Measurements from ENCODE around the gene WNT9A.

Gene WNT9A

GRCh38 chr1:227934476-227935313, 13.0 kb downstream of the WNT9A start:
- TF ChIP-seq GATA3 (IDR thresholded peaks at IDR 0.05; ENCODE audit: low read depth, low read length): no peak

GRCh38 chr1:227929751-227930472, 17.8 kb downstream of the WNT9A start:
- TF ChIP-seq GATA2 (IDR thresholded peaks at IDR 0.05; ENCODE audit: low read depth, low read length): no peak
- no peak for TF ChIP-seq GATA3 (IDR thresholded peaks at IDR 0.05; ENCODE audit: low read depth, low read length)

- TF ChIP-seq GATA3 (IDR thresholded peaks at IDR 0.05; ENCODE audit: low read depth, low read length) (no peak), GATA2 (IDR thresholded peaks at IDR 0.05; ENCODE audit: low read depth, low read length) (no peak)
Measured at GRCh38 chr1:227928811-227929375, 18.8 kb downstream of the WNT9A start.

GRCh38 chr1:227927971-227928741, 19.6 kb downstream of the WNT9A start:
- TF ChIP-seq GATA2 (IDR thresholded peaks at IDR 0.05; ENCODE audit: low read depth, low read length) (no peak), GATA3 (IDR thresholded peaks at IDR 0.05; ENCODE audit: low read depth, low read length) (no peak)

GRCh38 chr1:227926896-227927885, 20.5 kb downstream of the WNT9A start:
- TF ChIP-seq GATA3 (IDR thresholded peaks at IDR 0.05; ENCODE audit: low read depth, low read length): no peak
- no peak for TF ChIP-seq GATA2 (IDR thresholded peaks at IDR 0.05; ENCODE audit: low read depth, low read length)

- TF ChIP-seq GATA2 (IDR thresholded peaks at IDR 0.05; ENCODE audit: low read depth, low read length) (no peak), GATA3 (IDR thresholded peaks at IDR 0.05; ENCODE audit: low read depth, low read length) (no peak)
Measured at GRCh38 chr1:227926216-227926791, 21.4 kb downstream of the WNT9A start.

- TF ChIP-seq GATA2 (IDR thresholded peaks at IDR 0.05; ENCODE audit: low read depth, low read length): no peak
- no peak for TF ChIP-seq GATA3 (IDR thresholded peaks at IDR 0.05; ENCODE audit: low read depth, low read length)
Measured at GRCh38 chr1:227925582-227926198, 22.0 kb downstream of the WNT9A start.

GRCh38 chr1:227924833-227925574, 22.7 kb downstream of the WNT9A start:
- TF ChIP-seq GATA3 (IDR thresholded peaks at IDR 0.05; ENCODE audit: low read depth, low read length): no peak
- no peak for TF ChIP-seq GATA2 (IDR thresholded peaks at IDR 0.05; ENCODE audit: low read depth, low read length)

GRCh38 chr1:227924168-227924832, 23.4 kb downstream of the WNT9A start:
- no peak for TF ChIP-seq GATA3 (IDR thresholded peaks at IDR 0.05; ENCODE audit: low read depth, low read length)
- TF ChIP-seq GATA2 (IDR thresholded peaks at IDR 0.05; ENCODE audit: low read depth, low read length): no peak

- TF ChIP-seq GATA3 (IDR thresholded peaks at IDR 0.05; ENCODE audit: low read depth, low read length) (no peak), GATA2 (IDR thresholded peaks at IDR 0.05; ENCODE audit: low read depth, low read length) (no peak)
Measured at GRCh38 chr1:227923353-227924167, 24.2 kb downstream of the WNT9A start.

Data from SH-SY5Y (cell line).